ENCODE data around the gene AHI1. TPM values are rescaled to one million over a fixed set of nuclear protein-coding genes. Genes with fewer than 3 reads are reported as not detected.
"Not testable (repeated sequence)": the region's sequence is repeated elsewhere in the genome, so short reads cannot be mapped to it uniquely, and the experiment has no call there.

AHI1 gene
- total RNA-seq, 2 experiments from 2014 or later = 21.1 to 27.5 TPM

GRCh38 chr6:135493218-135493961 lies 4.2 kb downstream of the AHI1 start:
- Histone ChIP-seq H3K27ac (ENCODE audit: low read depth in 1 of 2, low read length in 2 of 2) (no peak overlapping the region), H3K9me3 (ENCODE audit: control insufficient read depth in 1 of 2, insufficient read depth in 1 of 2, low read length in 2 of 2) (no peaks in the 10 kb centered on the region), H3K4me1 (ENCODE audit: insufficient read depth, low read length) (peaks cover 6% of the 10 kb centered on the region), H3K4me3 (ENCODE audit: low read length) (no peak overlapping the region), H3K27me3 (ENCODE audit: control insufficient read depth in 1 of 2, insufficient read depth in 2 of 2, low read length in 2 of 2) (no peaks in the 10 kb centered on the region), H3K36me3 (ENCODE audit: insufficient read depth, low read length) (peaks cover 5% of the 10 kb centered on the region)
- Mint-ChIP-seq H3K9me3 (no peaks in the 10 kb centered on the region), H3K27ac (no peak overlapping the region), H3K27me3 (no peaks in the 10 kb centered on the region), H3K4me1 (ENCODE audit: low read depth) (peaks cover 12% of the 10 kb centered on the region), H3K36me3 (ENCODE audit: low read depth) (peaks cover 43% of the 10 kb centered on the region), H3K4me3 (no peak overlapping the region)
- ChIA-PET POLR2A (interaction anchor here (0.6 kb wide), 1 partner anchor 1572 kb away, joined by 3 read pairs; no protein-coding TSS in a partner anchor), CTCF (no interaction called here)
- ATAC-seq (ENCODE audit: poor library complexity) (no peak), DNase-seq (no peak)
- no peak for TF ChIP-seq CTCF (IDR thresholded peaks at IDR 0.05)
- intact Hi-C loops (cut with DNase I, micrococcal nuclease) = loop anchor here in 1 of 2 experiments (10.0 kb wide), 1 partner anchor 1539 kb away; the partner anchor contains the start of gene TBPL1

GRCh38 chr6:135490381-135490780 lies 7.2 kb downstream of the AHI1 start:
- H3K4me1 Mint-ChIP-seq (ENCODE audit: low read depth) = no peaks in the 10 kb centered on the region
- CTCF ChIA-PET = no interaction called here
- Histone ChIP-seq H3K9me3 (ENCODE audit: control insufficient read depth in 1 of 2, insufficient read depth in 1 of 2, low read length in 2 of 2) (no peaks in the 10 kb centered on the region), H3K4me1 (ENCODE audit: insufficient read depth, low read length) (no peaks in the 10 kb centered on the region), H3K27me3 (ENCODE audit: control insufficient read depth in 1 of 2, insufficient read depth in 2 of 2, low read length in 2 of 2) (no peaks in the 10 kb centered on the region), H3K4me3 (ENCODE audit: low read length) (no peak overlapping the region), H3K36me3 (ENCODE audit: insufficient read depth, low read length) (peaks cover 5% of the 10 kb centered on the region), H3K27ac (ENCODE audit: low read depth in 1 of 2, low read length in 2 of 2) (no peak overlapping the region)
- POLR2A ChIA-PET = no interaction called here
- no peak overlapping the region for H3K27ac Mint-ChIP-seq
- TF ChIP-seq CTCF (IDR thresholded peaks at IDR 0.05) = no peak
- DNase-seq (no peak), ATAC-seq (ENCODE audit: poor library complexity) (no peak)
- no peaks in the 10 kb centered on the region for H3K27me3 Mint-ChIP-seq
- H3K9me3 Mint-ChIP-seq = peaks cover 2% of the 10 kb centered on the region
- peaks cover 58% of the 10 kb centered on the region for H3K36me3 Mint-ChIP-seq (ENCODE audit: low read depth)
- H3K4me3 Mint-ChIP-seq = no peak overlapping the region
- intact Hi-C loops (cut with DNase I, micrococcal nuclease) = loop anchor here in 1 of 2 experiments (10.0 kb wide), 1 partner anchor 1536 kb away; the partner anchor contains the start of gene TBPL1

- H3K36me3 Mint-ChIP-seq (ENCODE audit: low read depth) = peaks cover 74% of the 10 kb centered on the region
- Histone ChIP-seq H3K27me3 (ENCODE audit: control insufficient read depth in 1 of 2, insufficient read depth in 2 of 2, low read length in 2 of 2) (no peaks in the 10 kb centered on the region), H3K4me1 (ENCODE audit: insufficient read depth, low read length) (no peaks in the 10 kb centered on the region), H3K36me3 (ENCODE audit: insufficient read depth, low read length) (peaks cover 5% of the 10 kb centered on the region), H3K9me3 (ENCODE audit: control insufficient read depth in 1 of 2, insufficient read depth in 1 of 2, low read length in 2 of 2) (peaks cover under 1 to 9% of the 10 kb centered on the region in 2 experiments), H3K4me3 (ENCODE audit: low read length) (no peak overlapping the region), H3K27ac (ENCODE audit: low read depth in 1 of 2, low read length in 2 of 2) (no peak overlapping the region)
- H3K4me1 Mint-ChIP-seq (ENCODE audit: low read depth) = no peaks in the 10 kb centered on the region
- no peak for TF ChIP-seq CTCF (IDR thresholded peaks at IDR 0.05)
- ATAC-seq (ENCODE audit: poor library complexity) = no peak
- intact Hi-C loops (cut with DNase I, micrococcal nuclease) = no loop called here
- H3K27me3 Mint-ChIP-seq = no peaks in the 10 kb centered on the region
- H3K4me3 Mint-ChIP-seq = no peak overlapping the region
- H3K27ac Mint-ChIP-seq = no peak overlapping the region
- no peak for DNase-seq
- POLR2A ChIA-PET = no interaction called here
- CTCF ChIA-PET = no interaction called here
- peaks cover 8% of the 10 kb centered on the region for H3K9me3 Mint-ChIP-seq
Observed at GRCh38 chr6:135488023-135488422, 9.5 kb downstream of the AHI1 start.

- H3K9me3 ChIP-seq (ENCODE audit: control insufficient read depth in 1 of 2, insufficient read depth in 1 of 2, low read length in 2 of 2) = peaks cover 8 to 33% of the 10 kb centered on the region in 2 experiments
- H3K27me3 Mint-ChIP-seq; H3K27ac Mint-ChIP-seq; H3K4me1 ChIP-seq (ENCODE audit: insufficient read depth, low read length); H3K36me3 ChIP-seq (ENCODE audit: insufficient read depth, low read length); intact Hi-C loops (cut with DNase I, micrococcal nuclease); ATAC-seq (ENCODE audit: poor library complexity); H3K4me1 Mint-ChIP-seq (ENCODE audit: low read depth); H3K27ac ChIP-seq (ENCODE audit: low read depth in 1 of 2, low read length in 2 of 2); H3K27me3 ChIP-seq (ENCODE audit: control insufficient read depth in 1 of 2, insufficient read depth in 2 of 2, low read length in 2 of 2); CTCF ChIA-PET; H3K4me3 Mint-ChIP-seq; DNase-seq; POLR2A ChIA-PET; H3K4me3 ChIP-seq (ENCODE audit: low read length): not testable (repeated sequence)
- Mint-ChIP-seq H3K36me3 (ENCODE audit: low read depth) (peaks cover 82% of the 10 kb centered on the region), H3K9me3 (peaks cover 13% of the 10 kb centered on the region)
Observed at GRCh38 chr6:135483903-135484302, 13.6 kb downstream of the AHI1 start.

Data from CD4-positive, alpha-beta T cell (primary cell).